22Rv1 (cell line): Measurements from ENCODE around the gene OR10A3.

Experiments used
- ZFX ChIP-seq: fragments of 450-650 bp; IDR thresholded peaks from 2 replicates; pipeline ENCODE4 v1.6.1; 2017; ENCODE audit warnings: antibody characterized with exemption, borderline replicate concordance
- TF ChIP-seq, protein P1 (sequence below): fragments of 450-650 bp; IDR thresholded peaks from 2 replicates; pipeline ENCODE4 v1.5.1; 2017; ENCODE audit warnings: mild to moderate bottlenecking

DNA sequence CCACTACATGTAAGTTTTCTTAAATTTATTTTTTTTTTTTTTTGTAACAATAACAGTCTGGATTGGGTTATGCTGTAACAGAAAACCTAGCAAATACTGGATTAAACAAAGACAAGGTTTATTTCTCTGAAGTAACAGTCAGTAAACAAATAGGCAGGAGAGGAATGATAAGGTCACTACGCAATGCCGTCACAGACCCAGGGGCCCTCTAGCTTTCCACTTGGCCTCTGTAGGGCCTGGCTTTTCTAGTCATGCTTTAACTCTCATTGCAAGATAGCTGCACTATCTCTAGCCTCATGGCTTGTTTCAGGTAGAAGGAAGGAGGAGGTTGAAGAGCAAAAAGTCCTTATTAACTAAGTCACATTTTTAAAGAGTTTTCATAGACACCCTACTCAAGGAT, 17.0 kb downstream of the OR10A3 start:
- TF ChIP-seq, protein P1, sequence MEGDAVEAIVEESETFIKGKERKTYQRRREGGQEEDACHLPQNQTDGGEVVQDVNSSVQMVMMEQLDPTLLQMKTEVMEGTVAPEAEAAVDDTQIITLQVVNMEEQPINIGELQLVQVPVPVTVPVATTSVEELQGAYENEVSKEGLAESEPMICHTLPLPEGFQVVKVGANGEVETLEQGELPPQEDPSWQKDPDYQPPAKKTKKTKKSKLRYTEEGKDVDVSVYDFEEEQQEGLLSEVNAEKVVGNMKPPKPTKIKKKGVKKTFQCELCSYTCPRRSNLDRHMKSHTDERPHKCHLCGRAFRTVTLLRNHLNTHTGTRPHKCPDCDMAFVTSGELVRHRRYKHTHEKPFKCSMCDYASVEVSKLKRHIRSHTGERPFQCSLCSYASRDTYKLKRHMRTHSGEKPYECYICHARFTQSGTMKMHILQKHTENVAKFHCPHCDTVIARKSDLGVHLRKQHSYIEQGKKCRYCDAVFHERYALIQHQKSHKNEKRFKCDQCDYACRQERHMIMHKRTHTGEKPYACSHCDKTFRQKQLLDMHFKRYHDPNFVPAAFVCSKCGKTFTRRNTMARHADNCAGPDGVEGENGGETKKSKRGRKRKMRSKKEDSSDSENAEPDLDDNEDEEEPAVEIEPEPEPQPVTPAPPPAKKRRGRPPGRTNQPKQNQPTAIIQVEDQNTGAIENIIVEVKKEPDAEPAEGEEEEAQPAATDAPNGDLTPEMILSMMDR, result no peak
- no peak for TF ChIP-seq ZFX
